Raji (cell line): ENCODE results near the gene ANP32B.

Experiments
- POLR2A ChIP-seq: IDR thresholded peaks from 2 replicates; pipeline ENCODE4 v1.6.1; 2011; ENCODE audit warnings: low read depth, low read length, control low read depth; ENCODE audit not compliant: insufficient read depth

The ANP32B gene

GRCh38 chr9:97981846-97982682, 1.1 kb upstream of the ANP32B start:
- TF ChIP-seq POLR2A = no peak

GRCh38 chr9:97983589-97984187, 547 bp downstream of the ANP32B start:
- TF ChIP-seq POLR2A = no peak

GRCh38 chr9:97984188-97985057, 1.3 kb downstream of the ANP32B start:
- peak; percentile 54 for TF ChIP-seq POLR2A

- TF ChIP-seq POLR2A = no peak; the same call in 1 of the 2 replicates
These were observed 2.1 kb downstream of the ANP32B start for GRCh38 chr9:97985058-97985861.

- TF ChIP-seq POLR2A = no peak
These were observed 4.3 kb downstream of the ANP32B start for GRCh38 chr9:97987487-97987886.

- no peak for TF ChIP-seq POLR2A
These were observed 7.1 kb downstream of the ANP32B start for GRCh38 chr9:97990259-97990658.

GRCh38 chr9:97991818-97992217, 8.7 kb downstream of the ANP32B start:
- TF ChIP-seq POLR2A = no peak

- no peak for TF ChIP-seq POLR2A
These were observed 9.1 kb downstream of the ANP32B start for GRCh38 chr9:97992219-97992618.

GRCh38 chr9:97993000-97993399, 9.9 kb downstream of the ANP32B start:
- TF ChIP-seq POLR2A = no peak

- TF ChIP-seq POLR2A = no peak
These were observed 11.6 kb downstream of the ANP32B start for GRCh38 chr9:97994703-97995102.

GRCh38 chr9:97997330-97998276, 14.5 kb downstream of the ANP32B start:
- TF ChIP-seq POLR2A = no peak

- no peak for TF ChIP-seq POLR2A
These were observed 19.7 kb downstream of the ANP32B start for GRCh38 chr9:98002808-98003207.

GRCh38 chr9:98006127-98006796, 23.1 kb downstream of the ANP32B start:
- TF ChIP-seq POLR2A = no peak

GRCh38 chr9:98007251-98007928, 24.2 kb downstream of the ANP32B start:
- no peak for TF ChIP-seq POLR2A
